ENCODE measurements around the gene AMBRA1.

The AMBRA1 gene

GRCh38 chr11:46475051-46475925 is 118.5 kb downstream of the AMBRA1 start:
- DNase-seq (ENCODE audit: low read depth in 2 of 2): no peak

GRCh38 chr11:46472662-46472994 is 121.2 kb downstream of the AMBRA1 start:
- DNase-seq (ENCODE audit: low read depth in 2 of 2): no peak

- no peak for DNase-seq (ENCODE audit: low read depth in 2 of 2)
Observed at GRCh38 chr11:46471943-46472661, 121.7 kb downstream of the AMBRA1 start.

GRCh38 chr11:46469926-46470325 is 123.9 kb downstream of the AMBRA1 start:
- DNase-seq (ENCODE audit: low read depth in 2 of 2): no peak

- DNase-seq (ENCODE audit: low read depth in 2 of 2): no peak
Observed at GRCh38 chr11:46465683-46466082, 128.1 kb downstream of the AMBRA1 start.

GRCh38 chr11:46463701-46464421 is 130.0 kb downstream of the AMBRA1 start:
- DNase-seq (ENCODE audit: low read depth in 2 of 2): no peak

GRCh38 chr11:46461461-46461927 is 132.3 kb downstream of the AMBRA1 start:
- no peak for DNase-seq (ENCODE audit: low read depth in 2 of 2)

- no peak for DNase-seq (ENCODE audit: low read depth in 2 of 2)
Observed at GRCh38 chr11:46458491-46458890, 135.3 kb downstream of the AMBRA1 start.

GRCh38 chr11:46457659-46458424 is 136.0 kb downstream of the AMBRA1 start:
- no peak for DNase-seq (ENCODE audit: low read depth in 2 of 2)

- DNase-seq (ENCODE audit: low read depth in 2 of 2): no peak
Observed at GRCh38 chr11:46457021-46457420, 136.8 kb downstream of the AMBRA1 start.

GRCh38 chr11:46456269-46457001 is 137.4 kb downstream of the AMBRA1 start:
- no peak for DNase-seq (ENCODE audit: low read depth in 2 of 2)

GRCh38 chr11:46455834-46456233 is 138.0 kb downstream of the AMBRA1 start:
- no peak for DNase-seq (ENCODE audit: low read depth in 2 of 2)

- no peak for DNase-seq (ENCODE audit: low read depth in 2 of 2)
Observed at GRCh38 chr11:46452918-46453517, 140.8 kb downstream of the AMBRA1 start.

GRCh38 chr11:46451759-46452158 is 142.1 kb downstream of the AMBRA1 start:
- DNase-seq (ENCODE audit: low read depth in 2 of 2): no peak

GRCh38 chr11:46450846-46451477 is 142.9 kb downstream of the AMBRA1 start:
- no peak for DNase-seq (ENCODE audit: low read depth in 2 of 2)

- no peak for DNase-seq (ENCODE audit: low read depth in 2 of 2)
Observed at GRCh38 chr11:46447544-46447943, 146.3 kb downstream of the AMBRA1 start.

- no peak for DNase-seq (ENCODE audit: low read depth in 2 of 2)
Observed at GRCh38 chr11:46445920-46446771, 147.7 kb downstream of the AMBRA1 start.

- DNase-seq (ENCODE audit: low read depth in 2 of 2): no peak
Observed at GRCh38 chr11:46445192-46445919, 148.5 kb downstream of the AMBRA1 start.

Measured in stimulated activated CD4-positive, alpha-beta T cell treated with anti-CD3 and anti-CD28 coated beads, Interleukin-1b, Interleukin-23, amount 100 ng/mL, for 4 hours (primary cell).